Measurements from ENCODE around the gene NR0B1.

NR0B1 gene

DNA sequence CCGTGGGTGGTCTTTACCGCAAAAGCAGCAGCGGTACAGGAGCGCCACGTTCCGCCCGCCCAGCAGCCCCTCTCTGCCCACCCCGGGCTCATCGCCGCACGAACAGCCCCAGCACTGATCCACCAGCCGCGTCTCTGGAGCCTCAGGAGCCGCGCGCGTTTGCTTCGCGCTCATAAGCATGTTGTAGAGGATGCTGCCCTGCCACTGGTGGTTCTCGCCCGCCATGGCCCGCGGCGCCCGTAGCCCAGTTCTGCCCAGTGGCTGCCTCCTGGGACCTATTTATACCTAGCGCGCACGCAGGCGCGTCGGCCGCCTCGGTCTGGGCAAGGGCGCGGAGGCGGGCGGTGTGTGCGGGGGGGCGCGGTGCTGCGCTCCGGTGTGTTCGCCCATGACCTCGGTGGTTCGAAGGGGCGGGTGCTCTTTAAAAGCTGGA is at the start of gene NR0B1:
Gene NR0B1 (minus strand): TSS at position 252 of the 433 bp plus-strand sequence. CDS start 27 bp downstream, at position 225.
- Mint-ChIP-seq H3K4me3 (no peak within 1 kb of the TSS), H3K4me1 (ENCODE audit: low read depth) (no peaks in the 10 kb centered on the region), H3K27ac (no peak within 1 kb of the TSS), H3K9me3 (ENCODE audit: low read depth) (no peaks in the 10 kb centered on the region), H3K27me3 (peaks cover 6% of the 10 kb centered on the region), H3K36me3 (no peaks in the 10 kb centered on the region)

GRCh38 chrX:30349946-30350345 is 40.8 kb upstream of the NR0B1 start:
- Mint-ChIP-seq H3K9me3 (ENCODE audit: low read depth) (peaks cover 12% of the 10 kb centered on the region), H3K27me3 (no peaks in the 10 kb centered on the region), H3K27ac (no peak overlapping the region), H3K36me3 (no peaks in the 10 kb centered on the region), H3K4me1 (ENCODE audit: low read depth) (no peaks in the 10 kb centered on the region), H3K4me3 (no peak overlapping the region)

- Mint-ChIP-seq H3K27ac (no peak overlapping the region), H3K9me3 (ENCODE audit: low read depth) (no peaks in the 10 kb centered on the region), H3K36me3 (no peaks in the 10 kb centered on the region), H3K4me3 (no peak overlapping the region), H3K27me3 (no peaks in the 10 kb centered on the region), H3K4me1 (ENCODE audit: low read depth) (no peaks in the 10 kb centered on the region)
Measured at GRCh38 chrX:30343206-30343605, 34.0 kb upstream of the NR0B1 start.

DNA sequence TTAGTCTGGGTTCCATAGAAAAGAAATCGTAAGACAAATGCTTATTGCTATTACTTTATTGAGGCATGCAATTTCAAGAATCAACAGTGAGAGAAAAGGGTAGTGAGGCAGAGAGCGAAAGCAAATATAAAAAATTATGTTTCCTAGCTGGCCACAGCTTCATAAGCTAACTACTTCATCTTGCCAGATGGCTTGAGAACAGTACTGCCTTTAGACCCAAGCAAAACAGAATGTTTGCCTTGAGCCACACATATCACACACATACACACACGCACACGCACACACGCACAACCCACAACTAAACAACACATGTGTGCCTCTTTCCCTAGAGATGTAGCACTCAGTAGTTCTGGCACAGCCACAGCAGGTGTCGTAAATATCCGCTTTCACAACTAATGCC is 31.6 kb upstream of the NR0B1 start:
- H3K27ac Mint-ChIP-seq: no peak overlapping the region

GRCh38 chrX:30327762-30328161 is 18.6 kb upstream of the NR0B1 start:
- Mint-ChIP-seq H3K27ac (no peak overlapping the region), H3K4me3 (no peak overlapping the region), H3K9me3 (ENCODE audit: low read depth) (no peaks in the 10 kb centered on the region), H3K27me3 (no peaks in the 10 kb centered on the region), H3K4me1 (ENCODE audit: low read depth) (no peaks in the 10 kb centered on the region), H3K36me3 (no peaks in the 10 kb centered on the region)

More for the DNA sequence above, 31.6 kb upstream of the NR0B1 start:
- H3K4me3 Mint-ChIP-seq: no peak overlapping the region
- no peaks in the 10 kb centered on the region for H3K27me3 Mint-ChIP-seq
- no peaks in the 10 kb centered on the region for H3K36me3 Mint-ChIP-seq
- no peaks in the 10 kb centered on the region for H3K4me1 Mint-ChIP-seq (ENCODE audit: low read depth)
- H3K9me3 Mint-ChIP-seq (ENCODE audit: low read depth): no peaks in the 10 kb centered on the region

GRCh38 chrX:30317308-30317707 is 8.1 kb upstream of the NR0B1 start:
- Mint-ChIP-seq H3K27ac (no peak overlapping the region), H3K4me3 (no peak overlapping the region), H3K4me1 (ENCODE audit: low read depth) (no peaks in the 10 kb centered on the region), H3K9me3 (ENCODE audit: low read depth) (no peaks in the 10 kb centered on the region), H3K36me3 (no peaks in the 10 kb centered on the region), H3K27me3 (no peaks in the 10 kb centered on the region)

GRCh38 chrX:30313322-30313721 is 4.1 kb upstream of the NR0B1 start:
- Mint-ChIP-seq H3K27me3 (peaks cover 3% of the 10 kb centered on the region), H3K4me3 (no peak overlapping the region), H3K27ac (no peak overlapping the region), H3K9me3 (ENCODE audit: low read depth) (no peaks in the 10 kb centered on the region), H3K36me3 (no peaks in the 10 kb centered on the region), H3K4me1 (ENCODE audit: low read depth) (no peaks in the 10 kb centered on the region)

DNA sequence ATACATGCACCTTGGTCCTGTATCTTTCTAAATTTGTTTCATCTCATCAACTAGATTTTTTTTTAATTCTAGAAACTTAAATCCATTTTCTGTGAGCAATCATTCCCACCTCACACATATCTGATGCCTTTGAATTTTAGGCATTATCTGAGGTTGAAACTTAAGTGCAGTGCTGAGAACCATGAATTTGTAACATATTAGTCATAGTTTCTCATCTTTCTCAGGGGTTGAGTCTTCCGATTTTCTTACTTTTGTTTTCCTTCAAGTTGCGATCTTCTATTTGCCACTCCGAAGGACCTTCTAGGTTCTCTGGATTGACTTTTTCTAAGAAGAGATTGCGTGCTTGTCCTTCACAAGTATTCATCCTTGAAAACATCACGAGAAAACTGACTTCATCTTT is 3.7 kb upstream of the NR0B1 start:
- no peak overlapping the region for H3K27ac Mint-ChIP-seq
- H3K9me3 Mint-ChIP-seq (ENCODE audit: low read depth): no peaks in the 10 kb centered on the region
- H3K27me3 Mint-ChIP-seq: peaks cover 3% of the 10 kb centered on the region
- H3K4me1 Mint-ChIP-seq (ENCODE audit: low read depth): no peaks in the 10 kb centered on the region
- H3K36me3 Mint-ChIP-seq: no peaks in the 10 kb centered on the region
- H3K4me3 Mint-ChIP-seq: no peak overlapping the region

DNA sequence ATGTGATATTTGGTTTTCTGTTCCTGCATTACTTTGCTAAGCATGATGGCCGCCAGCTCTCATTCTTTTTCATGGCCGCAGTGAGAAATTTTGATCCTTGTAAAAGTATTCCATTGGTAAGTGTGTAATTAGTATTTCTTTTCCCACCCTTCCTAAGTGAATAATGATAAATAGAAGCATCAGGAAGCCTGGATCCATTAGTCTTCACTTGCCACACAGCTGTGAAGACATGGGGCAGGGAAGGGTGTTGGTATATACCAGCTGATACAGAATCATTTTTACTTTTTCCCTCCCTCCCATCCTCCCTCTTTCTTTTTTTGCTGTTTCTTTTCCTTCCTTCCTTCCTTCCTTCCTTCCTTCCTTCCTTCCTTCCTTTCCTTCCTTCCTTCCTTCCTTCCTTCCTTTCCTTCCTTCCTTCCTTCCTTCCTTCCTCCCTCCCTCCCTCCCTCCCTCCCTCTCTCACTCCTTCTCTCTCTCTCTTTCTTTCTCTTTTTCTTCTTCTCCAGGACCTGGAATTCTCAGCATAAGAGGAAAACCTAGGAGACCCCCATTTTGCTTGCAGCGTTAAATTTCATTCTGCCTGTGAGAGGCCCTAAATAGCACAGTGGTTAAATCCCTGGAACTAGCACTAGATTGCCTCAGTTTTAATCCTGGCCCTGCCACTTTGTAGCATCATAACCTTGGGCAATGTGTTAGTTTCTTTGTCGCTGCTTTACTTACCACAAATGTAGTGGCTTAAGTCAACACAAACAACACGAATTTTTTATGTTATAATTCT is 1.4 kb upstream of the NR0B1 start:
- H3K36me3 Mint-ChIP-seq: no peaks in the 10 kb centered on the region
- H3K9me3 Mint-ChIP-seq (ENCODE audit: low read depth): no peaks in the 10 kb centered on the region
- no peak overlapping the region for H3K27ac Mint-ChIP-seq
- H3K4me1 Mint-ChIP-seq (ENCODE audit: low read depth): no peaks in the 10 kb centered on the region
- no peak overlapping the region for H3K4me3 Mint-ChIP-seq
- peaks cover 6% of the 10 kb centered on the region for H3K27me3 Mint-ChIP-seq

GRCh38 chrX:30308263-30309138 is 689 bp downstream of the NR0B1 start:
- Mint-ChIP-seq H3K4me1 (ENCODE audit: low read depth) (no peaks in the 10 kb centered on the region), H3K27ac (no peak overlapping the region), H3K9me3 (ENCODE audit: low read depth) (no peaks in the 10 kb centered on the region), H3K27me3 (peaks cover 6% of the 10 kb centered on the region), H3K36me3 (no peaks in the 10 kb centered on the region), H3K4me3 (no peak overlapping the region)

- H3K4me1 Mint-ChIP-seq (ENCODE audit: low read depth): no peaks in the 10 kb centered on the region
- no peak overlapping the region for H3K27ac Mint-ChIP-seq
Measured at GRCh38 chrX:30307466-30307865, 1.7 kb downstream of the NR0B1 start.

GRCh38 chrX:30304866-30305265 is 4.3 kb downstream of the NR0B1 start:
- peaks cover 3% of the 10 kb centered on the region for H3K27me3 Mint-ChIP-seq
- no peaks in the 10 kb centered on the region for H3K36me3 Mint-ChIP-seq
- no peaks in the 10 kb centered on the region for H3K4me1 Mint-ChIP-seq (ENCODE audit: low read depth)
- no peak overlapping the region for H3K27ac Mint-ChIP-seq
- no peak overlapping the region for H3K4me3 Mint-ChIP-seq
- no peaks in the 10 kb centered on the region for H3K9me3 Mint-ChIP-seq (ENCODE audit: low read depth)

More at GRCh38 chrX:30307466-30307865, 1.7 kb downstream of the NR0B1 start:
- no peaks in the 10 kb centered on the region for H3K9me3 Mint-ChIP-seq (ENCODE audit: low read depth)
- no peak overlapping the region for H3K4me3 Mint-ChIP-seq
- no peaks in the 10 kb centered on the region for H3K36me3 Mint-ChIP-seq
- H3K27me3 Mint-ChIP-seq: peaks cover 6% of the 10 kb centered on the region

- no peaks in the 10 kb centered on the region for H3K4me1 Mint-ChIP-seq (ENCODE audit: low read depth)
- no peak overlapping the region for H3K27ac Mint-ChIP-seq
- H3K36me3 Mint-ChIP-seq: no peaks in the 10 kb centered on the region
- H3K27me3 Mint-ChIP-seq: peaks cover 3% of the 10 kb centered on the region
- no peaks in the 10 kb centered on the region for H3K9me3 Mint-ChIP-seq (ENCODE audit: low read depth)
- H3K4me3 Mint-ChIP-seq: no peak overlapping the region
Measured at GRCh38 chrX:30302956-30303355, 6.2 kb downstream of the NR0B1 start.

GRCh38 chrX:30301963-30302362 is 7.2 kb downstream of the NR0B1 start:
- Mint-ChIP-seq H3K27me3 (peaks cover 3% of the 10 kb centered on the region), H3K27ac (no peak overlapping the region), H3K36me3 (no peaks in the 10 kb centered on the region), H3K4me3 (no peak overlapping the region), H3K4me1 (ENCODE audit: low read depth) (no peaks in the 10 kb centered on the region), H3K9me3 (ENCODE audit: low read depth) (no peaks in the 10 kb centered on the region)

GRCh38 chrX:30301208-30301607 is 8.0 kb downstream of the NR0B1 start:
- no peaks in the 10 kb centered on the region for H3K36me3 Mint-ChIP-seq
- no peaks in the 10 kb centered on the region for H3K9me3 Mint-ChIP-seq (ENCODE audit: low read depth)
- no peak overlapping the region for H3K27ac Mint-ChIP-seq
- H3K4me3 Mint-ChIP-seq: no peak overlapping the region
- H3K27me3 Mint-ChIP-seq: no peaks in the 10 kb centered on the region
- H3K4me1 Mint-ChIP-seq (ENCODE audit: low read depth): no peaks in the 10 kb centered on the region
